Activated naive CD4-positive, alpha-beta T cell treated with anti-CD3 and anti-CD28 coated beads, Interleukin-2, amount 50 U/mL, for 72 hours (primary cell): Measurements from ENCODE around the gene DDX17. TPM values are rescaled to one million over a fixed set of nuclear protein-coding genes. Genes with fewer than 3 reads are reported as not detected.
A peak's percentile ranks its signal among the peaks of the same experiment; 100 is the strongest.
"Not testable (repeated sequence)": the region's sequence is repeated elsewhere in the genome, so short reads cannot be mapped to it uniquely, and the experiment has no call there.

Experiments used
- ATAC-seq, 2 donors: fragments of 150-1000 bp; cut with Tn5 transposase; 2 replicates each; pipeline ENCODE4 v1.10.0; 2021; ENCODE audit warnings: mild to moderate bottlenecking in 2 of 2, moderate library complexity in 2 of 2
- DNase-seq, 2 donors: peaks; one replicate each; pipeline ENCODE4 v3.0.0; 2021 to 2022; ENCODE audit warnings: low spot score in 2 of 2
- H3K27ac Mint-ChIP-seq, 2 donors: one replicate each; pipeline ENCODE4 v1.8.0; 2022; ENCODE audit warnings: mild to moderate bottlenecking in 2 of 2, mixed read lengths in 2 of 2
- H3K36me3 Mint-ChIP-seq, 2 donors: one replicate each; pipeline ENCODE4 v1.8.0; 2022; ENCODE audit warnings: mixed read lengths in 2 of 2
- H3K9me3 Mint-ChIP-seq, 2 donors: one replicate each; pipeline ENCODE4 v1.8.0; 2022; ENCODE audit warnings: mixed read lengths in 2 of 2
- total RNA-seq, 2 donors: library from RNA; stranded (reverse); gene quantifications; one replicate each; pipeline ENCODE4 v1.2.3, GENCODE V29; 2022

Gene DDX17
- total RNA-seq, 2 donors from 2014 or later: 382 to 415 TPM

- DNase-seq (no peak), ATAC-seq (no peak)
- Mint-ChIP-seq H3K36me3 (peaks cover 18 to 20% of the 10 kb centered on the region in 2 donors), H3K9me3 (no peaks in the 10 kb centered on the region), H3K27ac (peak overlapping the region in 1 of 2 donors; percentile 68)
Measured at GRCh38 chr22:38479096-38479837, 26.8 kb downstream of the DDX17 start.

GRCh38 chr22:38477585-38477984, 28.5 kb downstream of the DDX17 start:
- Mint-ChIP-seq H3K27ac (peak overlapping the region in 1 of 2 donors; percentile 37), H3K36me3 (peaks cover 3% of the 10 kb centered on the region in 2 donors), H3K9me3 (no peaks in the 10 kb centered on the region)
- ATAC-seq (no peak), DNase-seq (no peak)

DNA sequence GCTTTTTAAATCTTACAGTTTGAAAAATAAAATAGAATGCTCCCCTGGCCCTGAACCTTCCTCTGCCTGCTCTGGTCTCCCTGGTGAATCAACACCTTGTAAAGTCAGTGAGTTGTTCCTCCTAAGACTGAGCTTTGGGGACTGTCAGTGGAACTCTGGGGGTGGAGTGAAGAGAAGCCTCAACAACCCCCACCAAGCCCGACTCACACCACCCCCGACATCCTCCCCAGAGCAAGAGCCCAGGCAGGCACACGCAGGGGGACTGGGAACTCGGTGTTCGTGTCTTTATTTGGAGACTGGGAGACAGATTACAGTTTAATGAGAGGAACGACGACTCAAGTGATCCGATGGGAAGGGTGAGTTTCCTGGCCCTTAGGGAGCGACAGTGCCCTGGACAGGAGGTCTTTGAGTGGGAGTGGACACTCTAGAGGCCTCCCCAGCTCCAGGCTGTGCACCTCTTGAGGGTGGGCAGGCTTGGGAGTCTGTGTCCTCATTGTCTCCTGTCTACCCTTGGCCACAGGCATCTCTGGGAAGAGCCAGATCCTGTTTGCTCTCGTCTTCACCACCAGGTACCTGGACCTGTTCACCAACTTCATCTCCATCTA, 32.0 kb downstream of the DDX17 start:
- ATAC-seq: no peak
- H3K27ac Mint-ChIP-seq: no peak overlapping the region
- H3K9me3 Mint-ChIP-seq: no peaks in the 10 kb centered on the region
- H3K36me3 Mint-ChIP-seq: no peaks in the 10 kb centered on the region
- no peak for DNase-seq

GRCh38 chr22:38471237-38471636, 34.9 kb downstream of the DDX17 start:
- ATAC-seq (no peak), DNase-seq (no peak)
- Mint-ChIP-seq H3K9me3 (no peaks in the 10 kb centered on the region), H3K27ac (no peak overlapping the region), H3K36me3 (no peaks in the 10 kb centered on the region)

DNA sequence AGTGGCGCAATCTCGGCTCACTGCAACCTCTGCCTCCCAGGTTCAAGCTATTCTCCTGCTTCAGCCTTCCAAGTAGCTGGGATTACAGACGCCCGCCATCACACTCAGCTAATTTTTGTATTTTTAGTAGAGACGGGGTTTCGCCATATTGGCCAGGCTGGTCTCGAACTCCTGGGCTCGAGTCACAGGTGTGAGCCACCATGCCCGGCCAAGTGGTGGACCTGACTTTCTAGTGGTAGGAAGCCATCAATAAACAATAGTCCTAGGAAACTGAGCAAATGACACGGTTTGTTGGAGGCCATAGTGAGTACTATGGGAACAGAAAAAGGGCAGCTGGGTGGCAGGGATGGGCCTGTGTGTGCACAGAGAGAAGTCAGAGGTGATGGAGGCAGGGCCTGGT, 35.9 kb downstream of the DDX17 start:
- not testable (repeated sequence) for DNase-seq, H3K36me3 Mint-ChIP-seq, H3K9me3 Mint-ChIP-seq, H3K27ac Mint-ChIP-seq, ATAC-seq

DNA sequence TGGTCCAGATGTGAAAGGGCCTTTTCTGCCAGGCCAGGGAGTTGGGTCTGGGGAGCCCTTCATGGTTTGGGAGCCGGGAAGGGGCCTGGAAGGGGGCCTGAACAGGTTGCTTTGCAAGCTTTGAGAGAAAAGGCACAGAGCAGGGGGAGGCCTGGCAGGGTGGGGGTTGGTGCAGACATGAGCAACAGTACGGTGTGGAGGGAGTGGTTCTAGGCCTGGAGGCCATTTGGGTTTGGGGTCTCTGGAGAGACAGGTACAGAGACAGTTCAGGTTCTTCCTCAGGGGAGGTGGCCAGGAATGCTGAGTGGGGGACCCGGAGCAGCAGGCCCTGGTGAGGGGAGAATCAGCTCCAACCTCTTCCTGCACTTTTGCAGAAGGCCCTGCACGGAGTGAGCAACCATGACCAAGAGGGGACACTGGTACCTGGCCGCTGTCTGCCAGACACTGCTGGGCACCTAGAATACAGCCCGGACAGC, 36.8 kb downstream of the DDX17 start:
- ATAC-seq (no peak), DNase-seq (peak in 1 of 2 donors; percentile 54)
- no peaks in the 10 kb centered on the region for H3K36me3 Mint-ChIP-seq
- no peaks in the 10 kb centered on the region for H3K9me3 Mint-ChIP-seq
- no peak overlapping the region for H3K27ac Mint-ChIP-seq

DNA sequence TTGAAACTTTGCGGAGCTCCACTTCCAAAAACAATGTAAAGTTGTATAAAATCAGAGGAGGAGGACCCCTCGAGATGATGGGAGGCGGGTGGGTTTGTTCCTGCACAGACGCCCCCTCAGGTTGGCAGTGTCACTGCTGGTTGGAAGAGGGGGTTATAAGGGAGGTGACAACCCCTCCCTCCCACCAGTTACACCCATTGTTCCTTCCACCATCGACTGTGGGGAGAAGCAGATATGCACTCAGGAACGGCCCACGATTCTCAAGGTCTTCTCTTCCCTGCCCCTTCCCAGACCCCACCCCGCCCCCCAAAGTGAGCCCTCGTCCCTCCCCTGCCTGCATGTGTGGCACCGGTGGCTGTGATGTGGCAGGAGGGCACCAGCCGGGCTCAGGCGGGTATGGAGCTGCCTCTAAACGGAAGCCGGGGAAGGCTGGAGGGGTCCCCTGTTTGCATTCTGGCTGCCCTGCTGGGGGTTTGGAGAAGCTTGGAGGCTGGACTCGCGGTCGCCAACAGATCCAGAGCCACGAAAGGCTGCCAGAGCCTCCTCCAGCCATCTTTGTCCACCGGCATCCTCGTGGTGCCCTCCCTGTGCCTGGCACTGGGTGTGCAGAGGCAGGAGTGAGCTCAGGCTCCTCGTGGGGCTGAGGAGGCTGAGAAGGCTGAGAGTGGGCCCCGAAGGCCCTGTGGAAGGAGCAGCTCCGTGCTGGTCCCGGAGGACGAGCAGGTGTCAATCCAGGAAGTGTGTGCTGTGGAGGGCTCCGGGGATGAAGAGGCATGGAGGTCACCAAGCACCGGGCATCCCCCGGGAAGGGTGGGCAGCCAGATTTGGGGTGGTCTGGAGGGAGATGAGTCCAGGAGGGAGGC, 37.4 kb downstream of the DDX17 start:
- Mint-ChIP-seq H3K36me3 (no peaks in the 10 kb centered on the region), H3K27ac (no peak overlapping the region), H3K9me3 (no peaks in the 10 kb centered on the region)
- ATAC-seq (no peak), DNase-seq (peak in 1 of 2 donors; percentile 53)

DNA sequence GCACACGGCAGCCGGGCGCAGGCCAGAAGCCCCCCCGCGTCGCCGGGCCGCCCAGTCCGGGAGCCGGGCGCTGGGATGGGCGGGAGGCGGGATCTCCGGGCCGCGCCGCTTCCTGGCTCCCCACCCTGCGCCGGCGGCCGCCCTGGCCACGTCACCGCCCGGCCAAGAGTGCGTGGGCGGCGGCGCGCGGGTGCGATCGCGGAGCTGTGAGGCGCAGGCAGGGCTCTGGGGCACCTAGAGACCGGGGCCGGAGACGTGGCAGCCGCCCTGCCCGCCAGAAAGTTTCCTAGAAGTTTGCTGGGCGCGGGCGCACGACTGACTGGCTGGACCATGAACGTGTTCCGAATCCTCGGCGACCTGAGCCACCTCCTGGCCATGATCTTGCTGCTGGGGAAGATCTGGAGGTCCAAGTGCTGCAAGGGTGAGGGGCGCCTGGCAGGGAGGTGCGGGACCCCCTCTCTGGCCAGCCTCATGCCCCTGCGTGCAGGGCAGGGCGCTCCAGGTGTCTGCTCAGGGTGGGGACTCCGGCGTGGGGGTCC, 38.1 kb downstream of the DDX17 start, which contains the start of gene KDELR3:
TSS of gene KDELR3 (plus strand) at position 193 of the 539 bp plus-strand sequence. CDS start at position 331, 138 bp downstream.
- Mint-ChIP-seq H3K27ac (peak within 1 kb of the TSS in 1 of 2 donors; percentile 29), H3K9me3 (no peaks in the 10 kb centered on the region), H3K36me3 (no peaks in the 10 kb centered on the region)
- DNase-seq: peak; percentile 79 to 80
- ATAC-seq: peak; percentile 87 to 96

GRCh38 chr22:38467438-38467903, 38.6 kb downstream of the DDX17 start:
- no peaks in the 10 kb centered on the region for H3K36me3 Mint-ChIP-seq
- H3K27ac Mint-ChIP-seq: peak overlapping the region in 1 of 2 donors; percentile 29
- DNase-seq (no peak), ATAC-seq (peak in 1 of 2 donors; percentile 9)
- no peaks in the 10 kb centered on the region for H3K9me3 Mint-ChIP-seq

DNA sequence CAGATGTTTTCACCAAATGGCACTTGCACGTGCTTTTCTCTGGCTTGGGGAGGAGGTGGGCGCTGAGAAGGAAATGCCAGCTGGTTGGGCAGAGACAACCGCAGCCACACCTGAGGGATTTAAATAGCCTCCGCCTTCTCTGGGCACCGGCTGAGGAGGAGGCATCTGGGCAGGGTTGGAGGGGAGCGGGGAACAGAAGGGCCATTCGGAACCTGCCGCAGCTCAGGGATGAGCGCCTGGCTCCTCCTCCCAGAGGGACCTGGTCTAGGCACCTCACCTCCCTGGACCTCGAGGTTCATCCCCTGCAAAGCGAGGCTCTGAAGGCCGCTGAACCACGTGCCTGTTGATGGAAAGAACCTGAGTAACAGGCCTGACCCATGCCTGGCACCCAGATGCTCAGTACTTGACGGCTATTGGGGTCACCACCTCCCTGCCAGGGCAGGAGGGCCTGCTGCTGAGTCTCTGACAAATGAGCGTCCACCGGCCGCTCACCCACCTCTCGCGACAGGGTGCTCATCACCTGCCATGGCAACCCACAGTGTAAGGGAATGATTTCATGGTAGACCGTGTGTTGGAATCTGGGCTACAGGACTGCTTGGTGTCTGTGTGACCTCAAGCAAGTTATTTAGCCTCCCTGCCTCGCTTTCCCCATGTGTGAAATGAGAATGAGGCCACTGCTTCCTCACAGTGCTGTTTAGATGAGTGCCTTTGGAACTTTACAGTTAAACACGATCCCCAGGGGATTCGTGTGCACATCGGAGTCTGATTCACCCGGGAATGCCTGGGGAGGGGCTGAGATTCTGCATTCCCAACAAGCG, 40.2 kb downstream of the DDX17 start:
- H3K27ac Mint-ChIP-seq: no peak overlapping the region
- H3K36me3 Mint-ChIP-seq: no peaks in the 10 kb centered on the region
- no peak for ATAC-seq
- no peaks in the 10 kb centered on the region for H3K9me3 Mint-ChIP-seq
- no peak for DNase-seq

DNA sequence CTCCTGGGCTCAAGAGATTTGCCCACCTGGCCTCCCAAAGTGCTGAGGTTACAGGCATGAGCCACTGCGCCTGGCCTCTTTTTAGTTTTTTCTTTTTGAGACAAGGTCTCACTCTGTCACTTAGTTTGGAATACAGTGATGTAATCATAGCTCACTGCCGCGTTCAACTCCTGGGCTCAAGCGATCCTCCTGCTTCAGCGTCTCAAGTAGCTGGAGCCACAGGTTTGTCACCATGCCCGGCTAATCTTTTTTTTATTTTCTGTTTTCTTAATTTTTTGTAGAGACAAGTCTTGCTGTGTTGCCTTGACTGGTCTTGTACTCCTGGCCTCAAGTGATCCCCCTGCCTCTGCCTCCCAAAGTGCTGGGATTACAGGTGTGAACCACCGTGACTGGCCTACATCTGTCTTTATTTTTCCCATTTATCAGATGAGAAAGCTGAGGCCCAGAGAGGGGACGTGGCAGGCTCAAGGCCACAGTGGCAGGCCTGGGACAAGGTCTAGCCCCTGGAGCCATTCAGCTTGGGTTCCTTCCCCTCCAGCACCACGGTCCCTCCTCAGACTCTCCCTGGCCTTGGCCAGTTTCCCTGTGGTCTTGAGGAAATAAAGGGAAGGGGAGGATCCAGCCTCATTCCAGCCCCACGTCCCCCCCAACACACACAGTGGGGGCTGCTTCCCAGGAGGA, 41.0 kb downstream of the DDX17 start:
- H3K9me3 Mint-ChIP-seq: no peaks in the 10 kb centered on the region
- DNase-seq (no peak), ATAC-seq (no peak)
- no peak overlapping the region for H3K27ac Mint-ChIP-seq
- no peaks in the 10 kb centered on the region for H3K36me3 Mint-ChIP-seq

- DNase-seq (no peak), ATAC-seq (no peak)
- no peaks in the 10 kb centered on the region for H3K36me3 Mint-ChIP-seq
- H3K27ac Mint-ChIP-seq: no peak overlapping the region
- H3K9me3 Mint-ChIP-seq: no peaks in the 10 kb centered on the region
Measured at GRCh38 chr22:38462960-38463784, 42.9 kb downstream of the DDX17 start.

GRCh38 chr22:38461414-38462081, 44.6 kb downstream of the DDX17 start:
- peak; percentile 51 to 81 for ATAC-seq
- no peak overlapping the region for H3K27ac Mint-ChIP-seq

DNA sequence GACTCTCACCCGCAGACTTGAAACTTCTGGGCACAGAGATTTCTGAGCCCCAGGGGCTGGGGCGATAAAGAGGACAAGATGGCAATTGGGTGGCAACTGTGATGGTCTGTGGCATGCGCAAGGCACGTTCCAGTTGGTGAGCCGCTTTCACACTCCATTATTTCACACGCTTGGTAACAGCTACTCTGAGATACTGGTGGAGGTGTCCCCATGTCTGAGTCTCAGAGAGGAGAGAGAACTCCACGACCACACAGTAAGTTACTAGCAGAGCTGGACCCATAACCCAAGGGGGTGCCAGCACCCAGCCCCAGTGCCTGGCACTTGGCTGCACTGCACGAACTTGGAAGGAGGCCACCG, 45.1 kb downstream of the DDX17 start:
- no peaks in the 10 kb centered on the region for H3K9me3 Mint-ChIP-seq
- H3K27ac Mint-ChIP-seq: no peak overlapping the region
- DNase-seq (no peak), ATAC-seq (peak; percentile 16 to 42)
- peaks cover 0 to 5% of the 10 kb centered on the region in 2 donors for H3K36me3 Mint-ChIP-seq

More at GRCh38 chr22:38461414-38462081, 44.6 kb downstream of the DDX17 start:
- H3K36me3 Mint-ChIP-seq: peaks cover 0 to 5% of the 10 kb centered on the region in 2 donors
- peak in 1 of 2 donors; percentile 75 for DNase-seq
- H3K9me3 Mint-ChIP-seq: no peaks in the 10 kb centered on the region
